H1 (cell line): Measurements from ENCODE around the gene SHH. TPM values are rescaled to one million over a fixed set of nuclear protein-coding genes. Genes with fewer than 3 reads are reported as not detected.

Source experiments
- CTCF ChIA-PET: fragments of 300-600 bp; sonication (Branson Sonifier 250); formaldehyde crosslinking; loops from one replicate; lab custom pipeline; 2021; ENCODE audit not compliant: partially characterized antibody; lab: Charles Lee
- POLR2A ChIA-PET: fragments of 300-600 bp; sonication (Branson Sonifier 250); formaldehyde crosslinking; loops from one replicate; lab custom pipeline; 2021; ENCODE audit warnings: inconsistent platforms; ENCODE audit not compliant: partially characterized antibody; lab: Charles Lee
- DNase-seq, 2 experiments: peaks; one replicate each; pipeline versions ENCODE4 v3.0.0 to v3.0.0-alpha.2; 2010 to 2022; ENCODE audit warnings: low spot score in 2 of 2, low read depth in 1 of 2, mixed read lengths in 1 of 2
- FAIRE-seq: peaks from 2 replicates; lab custom pipeline; 2011; peaks lifted over from hg19 to GRCh38; lab: Jason Lieb, UNC
- H2AFZ ChIP-seq: 2 replicates; pipeline ENCODE4 v1.8.1; 2012; ENCODE audit warnings: low read length, inconsistent platforms
- H2AK5ac ChIP-seq: 2 replicates; pipeline ENCODE4 v1.6.1; 2013; ENCODE audit warnings: low read depth, low read length
- H2BK120ac ChIP-seq: replicated peaks from 2 replicates; pipeline ENCODE3; 2013; ENCODE audit warnings: low read depth, low read length, inconsistent platforms
- H2BK12ac ChIP-seq: 2 replicates; pipeline ENCODE4 v1.6.1; 2013; ENCODE audit warnings: low read depth, low read length
- H2BK15ac ChIP-seq: 2 replicates; pipeline ENCODE4 v1.6.1; 2013; ENCODE audit warnings: low read length
- H2BK20ac ChIP-seq: 2 replicates; pipeline ENCODE4 v1.6.1; 2013; ENCODE audit warnings: low read length
- H2BK5ac ChIP-seq: 2 replicates; pipeline ENCODE4 v1.6.1; 2013; ENCODE audit warnings: low read depth, low read length
- H3K14ac ChIP-seq: 2 replicates; pipeline ENCODE4 v1.6.1; 2013; ENCODE audit warnings: inconsistent platforms; ENCODE audit not compliant: insufficient read length
- H3K18ac ChIP-seq: 2 replicates; pipeline ENCODE4 v1.6.1; 2013; ENCODE audit warnings: low read length; ENCODE audit errors: extremely low read depth
- H3K23ac ChIP-seq: 2 replicates; pipeline ENCODE4 v1.6.1; 2013; ENCODE audit warnings: inconsistent platforms; ENCODE audit not compliant: insufficient read length
- H3K23me2 ChIP-seq: 2 replicates; pipeline ENCODE4 v1.6.1; 2013; ENCODE audit warnings: low read depth, low read length
- H3K27ac ChIP-seq: 2 replicates; pipeline ENCODE4 v1.6.1; 2011; ENCODE audit warnings: low read depth, low read length, inconsistent platforms
- H3K27me3 ChIP-seq, 4 experiments: replicated peaks in 1 of 4; 1 replicate in 1 of 4; 2 replicates in 3 of 4; pipeline versions ENCODE4 v1.6.1 to v1.8.1; 2011 to 2013; ENCODE audit warnings: low read length in 3 of 4, mild to moderate bottlenecking in 3 of 4, inconsistent platforms in 2 of 4, mixed read lengths in 2 of 4, moderate library complexity in 1 of 4; ENCODE audit not compliant: control insufficient read depth in 3 of 4, insufficient read depth in 3 of 4; ENCODE audit errors: extremely low read depth in 1 of 4
- H3K36me3 ChIP-seq, 4 experiments: 2 replicates each; pipeline versions ENCODE4 v1.6.1 to v1.8.1; 2011 to 2013; ENCODE audit warnings: mild to moderate bottlenecking in 4 of 4, low read length in 3 of 4, moderate library complexity in 2 of 4, control low read depth in 1 of 4, inconsistent platforms in 1 of 4; ENCODE audit not compliant: insufficient read depth in 4 of 4, control insufficient read depth in 2 of 4
- H3K4ac ChIP-seq: replicated peaks from 2 replicates; pipeline ENCODE3; 2013; ENCODE audit warnings: low read length, low read depth, mixed read lengths, inconsistent platforms; ENCODE audit not compliant: insufficient read length
- H3K4me1 ChIP-seq, 4 experiments: replicated peaks in 1 of 4; 1 replicate in 1 of 4; 2 replicates in 3 of 4; pipeline versions ENCODE4 v1.6.1 to v1.8.1; 2011 to 2013; ENCODE audit warnings: low read length in 3 of 4, inconsistent platforms in 2 of 4, mixed read lengths in 1 of 4; ENCODE audit not compliant: insufficient read depth in 4 of 4, control insufficient read depth in 3 of 4
- H3K4me2 ChIP-seq, 2 experiments: 2 replicates each; pipeline versions ENCODE4 v1.6.1 to v1.8.1; 2011 to 2013; ENCODE audit warnings: low read depth in 2 of 2, low read length in 2 of 2, control low read depth in 1 of 2, inconsistent platforms in 1 of 2, mild to moderate bottlenecking in 1 of 2; ENCODE audit not compliant: insufficient read depth in 1 of 2
- H3K4me3 ChIP-seq, 4 experiments: fragments of 200-600, 300-600 bp in 1 of 4; sonication (generic), shearing (Covaris generic), sonication (Bioruptor Twin) in 1 of 4; 2 replicates each; pipeline versions ENCODE4 v1.5.1 to v1.8.1; 2011 to 2016; ENCODE audit warnings: low read length in 4 of 4, low read depth in 3 of 4, control low read depth in 2 of 4, inconsistent platforms in 2 of 4, mild to moderate bottlenecking in 2 of 4, mixed read lengths in 1 of 4, moderate library complexity in 1 of 4; ENCODE audit not compliant: insufficient read depth in 2 of 4; ENCODE audit errors: extremely low read depth in 1 of 4
- H3K56ac ChIP-seq: replicated peaks from 2 replicates; pipeline ENCODE3; 2013; ENCODE audit warnings: low read depth, mild to moderate bottlenecking, mixed read lengths, low read length, inconsistent platforms; ENCODE audit not compliant: insufficient read length
- H3K79me1 ChIP-seq: 2 replicates; pipeline ENCODE4 v1.6.1; 2013; ENCODE audit warnings: low read depth, low read length, control low read depth
- H3K79me2 ChIP-seq, 2 experiments: 2 replicates each; pipeline versions ENCODE4 v1.6.1 to v1.8.1; 2012 to 2013; ENCODE audit warnings: low read length in 2 of 2, mild to moderate bottlenecking in 2 of 2, inconsistent platforms in 1 of 2; ENCODE audit not compliant: insufficient read depth in 2 of 2, control insufficient read depth in 1 of 2
- H3K9ac ChIP-seq, 4 experiments: replicated peaks in 1 of 4; 1 replicate in 1 of 4; 2 replicates in 3 of 4; pipeline versions ENCODE4 v1.6.1 to v1.8.1; 2011 to 2013; ENCODE audit warnings: low read depth in 3 of 4, low read length in 3 of 4, control low read depth in 2 of 4, mild to moderate bottlenecking in 2 of 4, moderate library complexity in 2 of 4, inconsistent platforms in 1 of 4; ENCODE audit errors: extremely low read depth in 1 of 4
- H3K9me3 ChIP-seq, 2 experiments: 2 replicates each; pipeline versions ENCODE4 v1.6.1 to v1.8.1; 2012 to 2013; ENCODE audit warnings: mild to moderate bottlenecking in 2 of 2, moderate library complexity in 2 of 2, control low read depth in 1 of 2, inconsistent platforms in 1 of 2, low read depth in 1 of 2, low read length in 1 of 2, mixed read lengths in 1 of 2; ENCODE audit not compliant: insufficient read depth in 2 of 2
- H4K20me1 ChIP-seq, 2 experiments: replicated peaks in 1 of 2; 2 replicates each; pipeline versions ENCODE3 to v1.8.1; 2011 to 2013; ENCODE audit warnings: inconsistent platforms in 2 of 2, low read length in 2 of 2, mild to moderate bottlenecking in 1 of 2; ENCODE audit not compliant: insufficient read depth in 2 of 2, control insufficient read depth in 1 of 2
- H4K5ac ChIP-seq: 2 replicates; pipeline ENCODE4 v1.6.1; 2013; ENCODE audit warnings: low read length, low read depth, mixed read lengths, inconsistent platforms; ENCODE audit not compliant: insufficient read length
- H4K8ac ChIP-seq: 2 replicates; pipeline ENCODE4 v1.8.0; 2013; ENCODE audit warnings: mild to moderate bottlenecking, moderate library complexity, low read length, inconsistent platforms; ENCODE audit not compliant: insufficient read depth; ENCODE audit errors: extremely low read depth
- H4K91ac ChIP-seq: replicated peaks from 2 replicates; pipeline ENCODE3; 2013; ENCODE audit warnings: low read length, mixed read lengths, inconsistent platforms; ENCODE audit not compliant: insufficient read length
- ATF3 ChIP-seq: IDR thresholded peaks from 2 replicates; pipeline ENCODE4 v1.6.1; 2011; ENCODE audit warnings: low read depth, mild to moderate bottlenecking, low read length; ENCODE audit not compliant: insufficient read depth
- CEBPB ChIP-seq: IDR thresholded peaks from 2 replicates; pipeline ENCODE4 v1.6.1; 2012; ENCODE audit warnings: low read depth, low read length
- RBBP5 ChIP-seq: IDR thresholded peaks from 2 replicates; pipeline ENCODE4 v1.7.1; 2012; ENCODE audit warnings: low read depth, mild to moderate bottlenecking, inconsistent platforms, low read length, moderate library complexity, borderline replicate concordance
- WGBS, 2 experiments: shearing (Covaris generic) in 1 of 2; methylation state at CpG; one replicate each; pipeline versions ENCODE4 v1.1.6 to v1.1.7; 2013 to 2015; ENCODE audit warnings: low lambda C conversion rate in 2 of 2, mixed read lengths in 2 of 2, inconsistent platforms in 1 of 2, low coverage in 1 of 2, missing lambda C conversion rate in 1 of 2; ENCODE audit not compliant: insufficient replicate concordance in 2 of 2, insufficient coverage in 1 of 2, insufficient read length in 1 of 2; ENCODE audit errors: extremely low coverage in 1 of 2, missing lambda C conversion rate in 1 of 2; 5-methylcytosine and 5-hydroxymethylcytosine counted together
- polyA plus RNA-seq, 7 experiments: library from polyadenylated mRNA; depleted of rRNA in 3 of 7; stranded (reverse) in 5 of 7; unstranded in 2 of 7; fragments of >200 nt in 5 of 7; fragments of 200-250 nt in 2 of 7; gene quantifications; 1 replicate in 5 of 7; 2 replicates in 1 of 7; 4 replicates in 1 of 7; pipeline versions ENCODE4 v1.2.1 to v1.2.3, GENCODE V29; 2011 to 2013; ENCODE audit warnings: missing spikeins in 2 of 7, mixed read lengths in 2 of 7
- total RNA-seq: library from RNA; stranded (reverse); fragmentation: NEBNext Ultra II Directional; extraction: Animal tissue kit (Norgen Biotek cat#: 25700); gene quantifications from 2 replicates; pipeline ENCODE4 v1.2.1, GENCODE V29; 2021

The SHH gene
- total and polyA plus RNA-seq, 2 of the 8 experiments (the other 6 are each of a cell fraction or from before 2014, with no cell fraction given), result not detected

- no peak overlapping the region for H3K4me3 ChIP-seq
- H4K91ac ChIP-seq, result no peak overlapping the region
- no peak for DNase-seq
- peaks cover 0 to 10% of the 10 kb centered on the region in 2 experiments for H4K20me1 ChIP-seq
- H3K23ac ChIP-seq, result no peak overlapping the region
- ChIA-PET CTCF (interaction anchor here (0.9 to 1.4 kb wide), 4 partner anchors 9 to 173 kb away, joined by 3 to 7 read pairs (median 4); no protein-coding TSS in a partner anchor), POLR2A (interaction anchor here (0.6 to 1.3 kb wide), 3 partner anchors 14 to 207 kb away, joined by 3 read pairs; no protein-coding TSS in a partner anchor)
- peaks cover 18% of the 10 kb centered on the region for H3K79me1 ChIP-seq
- peak overlapping the region; percentile 4 to 9; a peak in 1 of 4 replicates for H3K4me2 ChIP-seq
- no peak overlapping the region for H2BK120ac ChIP-seq
- H2AK5ac ChIP-seq, result no peak overlapping the region
- no peak overlapping the region for H2BK12ac ChIP-seq
- no peak overlapping the region for H2AFZ ChIP-seq
- H3K9me3 ChIP-seq, result peaks cover 6 to 8% of the 10 kb centered on the region in 2 experiments; a peak in 2 of 4 replicates
- H3K9ac ChIP-seq, result no peak overlapping the region
- TF ChIP-seq ATF3, result no peak
- no peak for TF ChIP-seq RBBP5
- TF ChIP-seq CEBPB, result no peak
- H3K4ac ChIP-seq, result no peak overlapping the region
- no peak overlapping the region for H2BK15ac ChIP-seq
- H3K56ac ChIP-seq, result no peak overlapping the region
- H2BK5ac ChIP-seq, result no peak overlapping the region; the same call in 1 of the 2 replicates
- H3K14ac ChIP-seq, result no peak overlapping the region
- H4K5ac ChIP-seq, result no peak overlapping the region
- peaks cover 0 to 5% (median 2%) of the 10 kb centered on the region in 4 experiments; a peak in 2 of 8 replicates for H3K36me3 ChIP-seq
- H3K27ac ChIP-seq, result no peak overlapping the region
- H3K18ac ChIP-seq, result no peak overlapping the region
- H4K8ac ChIP-seq, result no peak overlapping the region
- WGBS, 2 experiments, result 80% methylated on average over 10 of the region's 10 CpGs; no CpG with 5 or more reads in 1 of the 2 experiments
- H3K27me3 ChIP-seq, result no peaks in the 10 kb centered on the region
- peaks cover 3 to 86% of the 10 kb centered on the region in 2 experiments; a peak in 3 of 4 replicates for H3K79me2 ChIP-seq
- peaks cover 2 to 6% (median 3%) of the 10 kb centered on the region in 4 experiments; a peak in 6 of 7 replicates for H3K4me1 ChIP-seq
- FAIRE-seq, result no peak
- no peak overlapping the region for H2BK20ac ChIP-seq
- no peaks in the 10 kb centered on the region for H3K23me2 ChIP-seq
Measured at GRCh38 chr7:155758348-155758747, 53.9 kb downstream of the SHH start.
